ENCODE measurements around the gene PIK3CD.

DNA sequence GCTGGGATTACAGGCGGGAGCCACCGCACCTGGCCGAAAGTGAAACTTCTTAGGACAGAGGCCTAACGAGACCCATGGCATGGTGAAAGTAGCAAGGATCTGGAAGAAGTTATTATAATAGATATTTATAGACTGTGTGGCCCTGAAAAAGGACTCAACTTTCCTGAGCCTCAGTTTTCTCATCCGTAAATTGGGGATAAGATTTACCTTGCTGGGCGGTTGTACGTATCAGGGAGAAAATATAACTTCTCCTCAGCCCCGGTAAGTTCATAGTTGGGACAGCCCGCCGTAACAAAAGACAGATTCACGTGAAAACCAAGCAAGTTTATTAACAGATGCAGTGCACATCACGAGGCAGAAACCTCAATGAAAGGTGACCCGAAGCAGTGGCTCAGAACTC, 5.5 kb upstream of the PIK3CD start:
- no peak for TF ChIP-seq TAF1 (IDR thresholded peaks at IDR 0.05; ENCODE audit: borderline replicate concordance, low read depth, low read length)
- TF ChIP-seq, protein P1, sequence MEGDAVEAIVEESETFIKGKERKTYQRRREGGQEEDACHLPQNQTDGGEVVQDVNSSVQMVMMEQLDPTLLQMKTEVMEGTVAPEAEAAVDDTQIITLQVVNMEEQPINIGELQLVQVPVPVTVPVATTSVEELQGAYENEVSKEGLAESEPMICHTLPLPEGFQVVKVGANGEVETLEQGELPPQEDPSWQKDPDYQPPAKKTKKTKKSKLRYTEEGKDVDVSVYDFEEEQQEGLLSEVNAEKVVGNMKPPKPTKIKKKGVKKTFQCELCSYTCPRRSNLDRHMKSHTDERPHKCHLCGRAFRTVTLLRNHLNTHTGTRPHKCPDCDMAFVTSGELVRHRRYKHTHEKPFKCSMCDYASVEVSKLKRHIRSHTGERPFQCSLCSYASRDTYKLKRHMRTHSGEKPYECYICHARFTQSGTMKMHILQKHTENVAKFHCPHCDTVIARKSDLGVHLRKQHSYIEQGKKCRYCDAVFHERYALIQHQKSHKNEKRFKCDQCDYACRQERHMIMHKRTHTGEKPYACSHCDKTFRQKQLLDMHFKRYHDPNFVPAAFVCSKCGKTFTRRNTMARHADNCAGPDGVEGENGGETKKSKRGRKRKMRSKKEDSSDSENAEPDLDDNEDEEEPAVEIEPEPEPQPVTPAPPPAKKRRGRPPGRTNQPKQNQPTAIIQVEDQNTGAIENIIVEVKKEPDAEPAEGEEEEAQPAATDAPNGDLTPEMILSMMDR (IDR thresholded peaks at IDR 0.05): no peak

All from SK-N-SH (cell line).